ENCODE data around the gene GK2.

- no peak for TF ChIP-seq FOXK1 (CRISPR knock-in tag; IDR thresholded peaks at IDR 0.05; ENCODE audit: borderline replicate concordance, low read depth)
- TF ChIP-seq TCF7L2 (IDR thresholded peaks at IDR 0.05; ENCODE audit: low read depth, low read length), result no peak
- TF ChIP-seq POLR2AphosphoS5 (IDR thresholded peaks at IDR 0.05; ENCODE audit: low read depth, low read length), result no peak
- no peak for TF ChIP-seq ZNF350 (CRISPR knock-in tag; IDR thresholded peaks at IDR 0.05; ENCODE audit: borderline replicate concordance, low read depth)
- TF ChIP-seq CEBPB (IDR thresholded peaks at IDR 0.05; ENCODE audit: borderline replicate concordance, low read depth, low read length), result no peak
- TF ChIP-seq GABPA (IDR thresholded peaks at IDR 0.05; ENCODE audit: low read depth, low read length), result no peak
- no peak for TF ChIP-seq GABPA (CRISPR knock-in tag; IDR thresholded peaks at IDR 0.05; ENCODE audit: low read depth)
- no peak for TF ChIP-seq ZNF101 (CRISPR knock-in tag; IDR thresholded peaks at IDR 0.05; ENCODE audit: borderline replicate concordance, low read depth)
- TF ChIP-seq CTCF (CRISPR knock-in tag; IDR thresholded peaks at IDR 0.05), result no peak
Observed at GRCh38 chr4:79402332-79402851, 5.6 kb downstream of the GK2 start.
